M059J (cell line): ENCODE measurements around the gene RRBP1. TPM values are rescaled to one million over a fixed set of nuclear protein-coding genes. Genes with fewer than 3 reads are reported as not detected.

Source experiments
- DNase-seq: peaks from one replicate; pipeline ENCODE4 v3.0.0-alpha.2; 2012; ENCODE audit warnings: low read depth
- total RNA-seq: library from RNA; depleted of rRNA; stranded (reverse); fragments of >200 nt; shearing (Covaris generic); gene quantifications from 2 replicates; pipeline ENCODE4 v1.2.3, GENCODE V29; 2014

Gene RRBP1
- total RNA-seq, 1 experiment from 2014 or later: 253 TPM

- DNase-seq: no peak
Measured at GRCh38 chr20:17647391-17648314, 34.4 kb downstream of the RRBP1 start.

- no peak for DNase-seq
Measured at GRCh38 chr20:17646961-17647301, 35.1 kb downstream of the RRBP1 start.

GRCh38 chr20:17646209-17646960, 35.7 kb downstream of the RRBP1 start:
- no peak for DNase-seq

GRCh38 chr20:17645546-17646208, 36.4 kb downstream of the RRBP1 start:
- DNase-seq: no peak

GRCh38 chr20:17645010-17645409, 37.0 kb downstream of the RRBP1 start:
- no peak for DNase-seq

GRCh38 chr20:17644451-17644850, 37.6 kb downstream of the RRBP1 start:
- DNase-seq: no peak

- DNase-seq: no peak
Measured at GRCh38 chr20:17643531-17644188, 38.4 kb downstream of the RRBP1 start.

- DNase-seq: no peak
Measured at GRCh38 chr20:17642404-17643269, 39.4 kb downstream of the RRBP1 start.

GRCh38 chr20:17641993-17642392, 40.0 kb downstream of the RRBP1 start:
- DNase-seq: no peak

GRCh38 chr20:17641520-17641964, 40.5 kb downstream of the RRBP1 start:
- DNase-seq: no peak

- no peak for DNase-seq
Measured at GRCh38 chr20:17640875-17641378, 41.1 kb downstream of the RRBP1 start.

- DNase-seq: no peak
Measured at GRCh38 chr20:17640146-17640874, 41.7 kb downstream of the RRBP1 start.

- DNase-seq: no peak
Measured at GRCh38 chr20:17638835-17639407, 43.1 kb downstream of the RRBP1 start.

GRCh38 chr20:17637985-17638640, 43.9 kb downstream of the RRBP1 start:
- no peak for DNase-seq

GRCh38 chr20:17637413-17637780, 44.6 kb downstream of the RRBP1 start:
- DNase-seq: no peak

GRCh38 chr20:17636523-17637412, 45.3 kb downstream of the RRBP1 start:
- DNase-seq: no peak

GRCh38 chr20:17635332-17636244, 46.5 kb downstream of the RRBP1 start:
- DNase-seq: no peak
